Measurements from ENCODE around the gene ITSN1. TPM values are rescaled to one million over a fixed set of nuclear protein-coding genes. Genes with fewer than 3 reads are reported as not detected.

The ITSN1 gene
- total and polyA plus RNA-seq, 2 of the 13 experiments (the other 11 are each of a cell fraction or from before 2014, with no cell fraction given), result 26.1 to 33.8 TPM

DNA sequence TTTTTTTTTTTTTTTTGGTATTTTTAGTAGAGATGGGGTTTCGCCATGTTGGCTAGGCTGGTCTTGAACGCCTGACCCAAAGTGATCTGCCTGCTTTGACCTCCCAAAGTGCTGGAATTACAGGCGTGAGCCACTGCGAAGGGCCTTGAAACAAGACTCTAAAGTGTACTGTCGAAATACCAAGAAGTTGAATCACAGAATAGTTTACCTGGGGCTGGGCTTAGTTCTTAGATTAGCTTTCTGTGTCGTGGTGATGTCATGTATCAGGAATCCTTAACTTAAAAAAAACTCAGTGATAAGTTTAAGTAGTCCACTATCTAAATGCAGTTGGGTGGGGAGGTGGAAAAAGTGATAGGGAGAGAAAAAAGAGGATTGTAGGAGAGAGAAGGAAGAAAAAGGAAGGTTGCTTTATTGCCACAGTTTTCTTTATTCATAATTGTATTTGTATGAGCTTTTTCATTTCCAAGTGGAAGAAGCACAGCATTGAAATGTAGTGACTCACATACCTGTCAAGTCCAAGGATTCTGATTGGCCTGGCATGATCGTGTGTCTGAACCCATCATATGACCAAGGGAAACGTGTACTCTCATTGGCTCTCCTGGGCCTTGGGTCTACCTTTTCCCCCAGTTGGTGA, 13.4 kb downstream of the ITSN1 start:
- in situ Hi-C loops (cut with HindIII; ENCODE audit: extremely low pct_ligation_motif_present, low pct_unique_long_range_greater_than_20kb), result no loop called here
- TF ChIP-seq ATF7 (IDR thresholded peaks at IDR 0.05) (peak; percentile 53; the same call in 1 of the 2 replicates), ATF7 (CRISPR knock-in tag; IDR thresholded peaks at IDR 0.05) (no peak), SP4 (CRISPR knock-in tag; IDR thresholded peaks at IDR 0.05) (no peak), MAFG (CRISPR knock-in tag; IDR thresholded peaks at IDR 0.05) (no peak)
- Histone ChIP-seq H3K9me3 (ENCODE audit: low read length) (peaks cover 2% of the 10 kb centered on the region; the same call in 1 of the 2 replicates), H3K9ac (ENCODE audit: insufficient read depth, low read depth, low read length) (no peak overlapping the region), H3K4me1 (ENCODE audit: insufficient read depth, low read length) (peaks cover 9% of the 10 kb centered on the region; the same call in 1 of the 2 replicates), H4K20me1 (ENCODE audit: insufficient read depth, low read length) (no peaks in the 10 kb centered on the region), H2AFZ (ENCODE audit: low read length) (no peak overlapping the region), H3K27ac (ENCODE audit: extremely low read length, insufficient read depth, low read length) (no peak overlapping the region), H3K79me2 (ENCODE audit: insufficient read depth, low read length) (peaks cover 68% of the 10 kb centered on the region), H3K27me3 (ENCODE audit: control insufficient read depth in 1 of 2, insufficient read depth in 2 of 2, low read length in 2 of 2) (no peaks in the 10 kb centered on the region), H3K36me3 (replicated peaks in 1 of 2; ENCODE audit: control insufficient read depth in 1 of 2, insufficient read depth in 2 of 2, low read length in 2 of 2) (no peaks in the 10 kb centered on the region; a peak in 1 of 5 replicates), H3K4me2 (ENCODE audit: low read depth, low read length) (no peak overlapping the region), H3K4me3 (replicated peaks in 1 of 3; ENCODE audit: insufficient read depth in 1 of 3, low read depth in 2 of 3, low read length in 3 of 3) (no peak overlapping the region)
- no peak for ATAC-seq
- no TSS peak for BruUV-seq (replicated peaks)
- ChIA-PET POLR2A (no interaction called here), CTCF (ENCODE audit: low intra/inter-chr PET ratio, low total read pairs) (no interaction called here)
- no peak for FAIRE-seq
- DNase-seq (ENCODE audit: low spot score), result no peak
- 97% methylated on average over 8 of the region's 8 CpGs for WGBS (ENCODE audit: low lambda C conversion rate)
- intact Hi-C loops (cut with micrococcal nuclease; ENCODE audit: unreplicated experiment), result no loop called here

DNA sequence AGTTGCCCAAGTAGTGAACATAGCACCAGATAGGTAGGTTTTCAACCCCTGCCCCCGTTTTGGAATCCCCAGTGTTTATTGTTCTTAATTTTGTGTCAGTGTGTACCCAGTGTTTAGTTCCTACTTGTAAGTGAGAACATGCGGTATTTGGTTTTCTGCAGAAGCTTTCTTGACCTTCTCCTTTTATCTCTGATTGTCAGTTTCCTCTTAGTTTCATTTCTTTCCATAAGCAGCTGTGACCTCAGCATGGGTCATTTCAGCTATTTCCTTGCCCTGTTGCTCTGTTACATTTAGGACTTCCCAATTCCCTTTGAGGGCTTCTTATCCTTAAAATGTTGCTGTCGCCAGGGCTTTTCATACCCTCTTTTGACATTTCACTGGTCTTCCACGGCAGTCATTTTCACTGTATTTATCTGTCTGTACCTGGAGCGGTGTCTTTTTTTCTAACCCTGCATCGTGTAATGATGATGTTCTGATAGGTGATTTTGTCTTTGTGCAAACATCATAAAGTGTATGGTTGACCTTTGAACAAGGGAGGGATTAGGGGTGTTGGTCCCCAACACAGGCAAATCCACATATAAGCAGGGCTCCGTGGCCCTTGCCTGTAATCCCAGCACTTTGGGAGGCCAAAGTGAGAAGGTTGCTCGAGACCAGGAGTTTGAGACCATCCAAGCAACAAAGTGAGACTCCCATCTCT, 15.0 kb downstream of the ITSN1 start:
- H3K9ac ChIP-seq (ENCODE audit: insufficient read depth, low read depth, low read length), result no peak overlapping the region
- H3K4me3 ChIP-seq (replicated peaks in 1 of 3; ENCODE audit: insufficient read depth in 1 of 3, low read depth in 2 of 3, low read length in 3 of 3), result no peak overlapping the region
- DNase-seq (ENCODE audit: low spot score), result no peak
- intact Hi-C loops (cut with micrococcal nuclease; ENCODE audit: unreplicated experiment) (no loop called here), in situ Hi-C loops (cut with HindIII; ENCODE audit: extremely low pct_ligation_motif_present, low pct_unique_long_range_greater_than_20kb) (no loop called here)
- H3K27ac ChIP-seq (ENCODE audit: extremely low read length, insufficient read depth, low read length), result no peak overlapping the region
- no peak for ATAC-seq
- BruUV-seq (replicated peaks), result no TSS peak
- H3K79me2 ChIP-seq (ENCODE audit: insufficient read depth, low read length), result peaks cover 64% of the 10 kb centered on the region
- H4K20me1 ChIP-seq (ENCODE audit: insufficient read depth, low read length), result no peaks in the 10 kb centered on the region
- WGBS (ENCODE audit: low lambda C conversion rate), result 83% methylated on average over 8 of the region's 8 CpGs
- H2AFZ ChIP-seq (ENCODE audit: low read length), result no peak overlapping the region
- no peaks in the 10 kb centered on the region; a peak in 1 of 5 replicates for H3K36me3 ChIP-seq (replicated peaks in 1 of 2; ENCODE audit: control insufficient read depth in 1 of 2, insufficient read depth in 2 of 2, low read length in 2 of 2)
- H3K4me2 ChIP-seq (ENCODE audit: low read depth, low read length), result no peak overlapping the region
- ChIA-PET POLR2A (no interaction called here), CTCF (ENCODE audit: low intra/inter-chr PET ratio, low total read pairs) (no interaction called here)
- no peak for TF ChIP-seq ZNF749 (CRISPR knock-in tag; IDR thresholded peaks at IDR 0.05; ENCODE audit: borderline replicate concordance)
- TF ChIP-seq, protein P1, sequence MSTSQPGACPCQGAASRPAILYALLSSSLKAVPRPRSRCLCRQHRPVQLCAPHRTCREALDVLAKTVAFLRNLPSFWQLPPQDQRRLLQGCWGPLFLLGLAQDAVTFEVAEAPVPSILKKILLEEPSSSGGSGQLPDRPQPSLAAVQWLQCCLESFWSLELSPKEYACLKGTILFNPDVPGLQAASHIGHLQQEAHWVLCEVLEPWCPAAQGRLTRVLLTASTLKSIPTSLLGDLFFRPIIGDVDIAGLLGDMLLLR (CRISPR knock-in tag; IDR thresholded peaks at IDR 0.05), result no peak
- TF ChIP-seq SKI (IDR thresholded peaks at IDR 0.05; ENCODE audit: partially characterized antibody), result no peak
- TF ChIP-seq, protein P2, sequence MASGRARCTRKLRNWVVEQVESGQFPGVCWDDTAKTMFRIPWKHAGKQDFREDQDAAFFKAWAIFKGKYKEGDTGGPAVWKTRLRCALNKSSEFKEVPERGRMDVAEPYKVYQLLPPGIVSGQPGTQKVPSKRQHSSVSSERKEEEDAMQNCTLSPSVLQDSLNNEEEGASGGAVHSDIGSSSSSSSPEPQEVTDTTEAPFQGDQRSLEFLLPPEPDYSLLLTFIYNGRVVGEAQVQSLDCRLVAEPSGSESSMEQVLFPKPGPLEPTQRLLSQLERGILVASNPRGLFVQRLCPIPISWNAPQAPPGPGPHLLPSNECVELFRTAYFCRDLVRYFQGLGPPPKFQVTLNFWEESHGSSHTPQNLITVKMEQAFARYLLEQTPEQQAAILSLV (CRISPR knock-in tag; IDR thresholded peaks at IDR 0.05; ENCODE audit: borderline replicate concordance), result no peak
- no peak for TF ChIP-seq ZNF263 (CRISPR knock-in tag; IDR thresholded peaks at IDR 0.05)
- TF ChIP-seq CEBPG (CRISPR knock-in tag; IDR thresholded peaks at IDR 0.05), result no peak
- no peak for TF ChIP-seq ZNF280D (CRISPR knock-in tag; IDR thresholded peaks at IDR 0.05)
- H3K9me3 ChIP-seq (ENCODE audit: low read length), result peaks cover 4% of the 10 kb centered on the region; the same call in 1 of the 2 replicates
- H3K27me3 ChIP-seq (ENCODE audit: control insufficient read depth in 1 of 2, insufficient read depth in 2 of 2, low read length in 2 of 2), result no peaks in the 10 kb centered on the region
- no peak for FAIRE-seq
- H3K4me1 ChIP-seq (ENCODE audit: insufficient read depth, low read length), result peaks cover 9% of the 10 kb centered on the region; the same call in 1 of the 2 replicates
